HG02642 (cell line): ENCODE results near the gene KCNJ3.
"Not testable (repeated sequence)": the region's sequence is repeated elsewhere in the genome, so short reads cannot be mapped to it uniquely, and the experiment has no call there.

Source experiments
- ATAC-seq: cut with Tn5 transposase; IDR thresholded peaks from one replicate; pipeline ENCODE4 v1.9.1; 2021; ENCODE audit warnings: mild to moderate bottlenecking; ENCODE audit not compliant: unreplicated experiment, poor library complexity

KCNJ3 gene

DNA sequence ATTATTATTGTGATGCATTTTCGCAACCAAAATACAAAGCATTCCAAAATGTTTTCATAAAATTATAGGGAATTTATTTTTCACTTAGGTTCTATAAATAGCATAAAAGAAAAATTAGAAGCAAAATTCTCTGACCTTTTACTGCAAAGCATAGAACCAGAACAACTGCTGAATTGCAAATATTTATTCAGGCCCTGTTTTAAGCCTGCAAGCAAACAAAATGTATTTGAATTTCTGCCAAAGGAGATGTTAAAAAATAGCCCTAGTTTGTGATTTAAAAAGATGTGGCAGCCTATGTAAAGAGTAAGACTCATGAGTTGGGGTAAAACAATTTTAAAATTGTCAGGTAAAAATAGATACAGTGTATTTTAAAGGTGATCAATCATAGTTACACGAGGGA is 138.1 kb downstream of the KCNJ3 start:
- no peak for ATAC-seq

DNA sequence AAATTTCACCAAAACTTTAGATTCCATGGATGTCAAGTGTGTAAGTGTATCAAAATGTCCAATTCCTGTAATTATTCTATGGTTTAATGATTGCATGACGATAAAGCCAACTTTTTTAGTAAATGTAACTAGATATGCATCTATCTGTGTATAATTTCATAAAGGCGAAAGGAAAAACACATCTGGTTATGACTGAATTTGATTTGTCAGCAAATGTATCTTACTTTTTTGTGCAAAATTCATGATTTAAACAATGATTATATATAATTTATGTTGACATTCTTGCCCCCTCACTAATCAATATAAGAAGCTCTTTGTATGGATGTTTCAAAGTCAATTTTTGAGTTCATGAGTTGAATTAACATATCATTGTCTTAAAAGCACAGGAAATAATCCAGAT is 138.5 kb downstream of the KCNJ3 start:
- ATAC-seq: no peak

DNA sequence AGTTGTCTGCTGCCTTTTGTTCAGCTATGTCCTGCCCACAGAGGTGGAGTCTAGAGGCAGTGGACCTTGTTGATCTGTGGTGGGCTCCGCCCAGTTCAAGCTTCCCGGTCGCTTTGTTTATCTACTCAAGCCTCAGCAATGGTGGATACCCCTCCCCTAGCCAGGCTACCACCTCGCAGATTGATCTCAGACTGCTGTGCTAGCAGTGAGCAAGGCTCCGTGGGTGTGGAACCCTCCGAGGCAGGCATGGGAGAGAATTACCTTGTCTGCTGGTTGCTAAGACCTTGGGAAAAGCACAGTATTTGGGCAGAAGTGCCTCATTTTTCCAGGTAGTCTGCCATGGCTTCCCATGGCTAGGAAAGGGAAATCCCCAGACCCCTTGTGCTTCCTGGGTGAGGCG is 146.0 kb downstream of the KCNJ3 start:
- no peak for ATAC-seq

DNA sequence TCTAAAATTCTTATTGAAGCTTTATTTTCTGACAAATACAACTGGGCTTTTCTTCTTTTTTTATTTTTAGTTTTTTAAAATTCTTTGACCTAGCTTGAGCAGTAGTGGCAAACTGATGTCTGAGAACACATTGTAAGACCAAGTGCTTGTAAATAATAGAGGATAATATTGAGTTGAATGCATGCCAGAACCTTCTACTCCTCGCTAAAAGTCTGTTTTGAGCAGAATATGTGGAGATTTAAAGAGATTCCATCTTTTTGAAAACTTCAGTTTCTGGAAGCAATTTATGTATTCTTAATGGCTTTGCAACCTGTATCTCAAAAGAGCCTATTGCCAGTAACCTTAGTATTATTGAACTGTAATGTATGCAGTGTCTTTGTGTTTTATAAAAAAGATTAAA is 148.3 kb downstream of the KCNJ3 start:
- ATAC-seq: no peak

DNA sequence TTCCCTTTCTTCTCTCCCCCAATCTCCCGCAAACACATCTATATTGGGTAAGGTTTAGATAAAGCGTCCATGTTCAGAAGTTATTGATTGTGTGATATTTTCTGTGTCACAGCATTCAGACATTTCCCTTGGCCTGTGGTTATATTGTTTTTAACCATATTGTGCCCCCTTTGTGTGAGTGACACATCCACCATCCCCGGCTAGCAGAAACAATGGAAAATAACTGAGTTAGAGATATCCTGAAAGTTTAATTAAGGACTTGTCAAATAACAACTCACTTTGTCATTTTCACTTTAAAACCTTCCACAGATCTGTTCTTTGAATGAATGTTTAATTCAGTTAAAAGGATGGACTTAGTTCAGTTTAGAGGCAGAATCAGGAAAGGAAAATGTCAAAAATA is 151.0 kb downstream of the KCNJ3 start:
- no peak for ATAC-seq

DNA sequence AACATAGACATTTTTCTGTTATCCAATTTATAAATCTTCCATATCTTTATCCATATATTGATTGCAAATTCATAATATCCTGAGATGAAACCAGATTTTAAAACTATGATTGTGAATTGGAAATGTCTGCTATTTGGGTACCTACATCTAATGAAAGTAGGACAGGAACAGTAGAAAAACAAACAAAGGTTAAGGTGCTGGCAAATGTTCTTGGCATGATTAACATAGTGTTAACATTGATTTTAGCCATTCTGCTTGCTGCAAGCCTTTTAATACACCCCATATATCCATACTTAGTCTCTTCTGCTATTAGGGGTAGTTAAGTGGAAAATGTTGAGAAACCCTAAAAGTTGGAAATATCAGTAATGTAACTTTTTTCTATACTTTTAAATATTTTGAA is 152.0 kb downstream of the KCNJ3 start:
- no peak for ATAC-seq

DNA sequence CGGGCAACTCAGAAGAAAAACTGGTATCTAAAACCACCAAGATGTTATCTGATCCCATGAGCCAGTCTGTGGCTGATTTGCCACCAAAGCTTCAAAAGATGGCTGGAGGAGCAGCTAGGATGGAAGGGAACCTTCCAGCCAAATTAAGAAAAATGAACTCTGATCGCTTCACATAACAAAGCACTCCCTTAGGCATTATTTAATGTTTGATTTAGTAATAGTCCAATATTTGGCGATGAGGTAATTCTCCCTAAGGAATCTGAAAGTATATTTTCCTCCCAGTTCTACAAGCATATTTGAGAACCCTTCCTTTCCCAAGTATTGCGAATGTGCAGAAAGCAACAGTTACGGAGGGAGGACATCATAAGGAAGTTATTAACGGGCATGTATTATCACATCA is 156.6 kb downstream of the KCNJ3 start:
- ATAC-seq: no peak

DNA sequence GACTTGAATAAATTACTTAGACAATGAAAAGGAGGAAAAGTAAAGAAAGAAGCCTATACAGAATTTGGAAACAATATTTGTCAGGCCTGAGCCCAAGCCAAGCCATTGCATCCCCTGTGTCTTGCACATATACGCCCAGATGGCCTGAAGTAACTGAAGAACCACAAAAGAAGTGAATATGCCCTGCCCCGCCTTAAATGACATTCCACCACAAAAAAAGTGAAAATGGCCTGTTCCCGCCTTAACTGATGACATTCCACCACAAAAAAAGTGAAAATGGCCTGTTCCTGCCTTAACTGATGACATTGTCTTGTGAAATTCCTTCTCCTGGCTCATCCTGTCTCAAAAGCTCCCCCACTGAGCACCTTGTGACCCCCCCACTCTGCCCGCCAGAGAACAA is 168.7 kb downstream of the KCNJ3 start:
- ATAC-seq: not testable (repeated sequence)

DNA sequence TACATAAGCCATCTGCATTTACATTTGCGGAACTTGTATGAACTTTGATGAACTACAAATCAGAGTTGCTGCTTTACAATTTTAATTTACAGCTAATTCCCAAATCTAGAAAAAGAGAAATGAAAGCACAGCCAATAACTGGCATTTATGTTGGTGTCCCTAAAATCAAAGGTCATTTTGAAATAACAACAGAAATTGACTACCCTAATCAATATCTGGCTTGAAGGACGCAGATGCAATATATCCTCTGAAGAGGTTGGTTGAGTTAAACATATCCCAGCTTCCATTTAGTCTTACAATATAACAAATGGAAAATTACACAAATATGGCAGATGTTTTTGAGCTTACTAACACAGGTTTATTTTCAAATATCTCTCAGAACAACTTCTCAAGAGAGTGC is 177.5 kb downstream of the KCNJ3 start:
- ATAC-seq: no peak

DNA sequence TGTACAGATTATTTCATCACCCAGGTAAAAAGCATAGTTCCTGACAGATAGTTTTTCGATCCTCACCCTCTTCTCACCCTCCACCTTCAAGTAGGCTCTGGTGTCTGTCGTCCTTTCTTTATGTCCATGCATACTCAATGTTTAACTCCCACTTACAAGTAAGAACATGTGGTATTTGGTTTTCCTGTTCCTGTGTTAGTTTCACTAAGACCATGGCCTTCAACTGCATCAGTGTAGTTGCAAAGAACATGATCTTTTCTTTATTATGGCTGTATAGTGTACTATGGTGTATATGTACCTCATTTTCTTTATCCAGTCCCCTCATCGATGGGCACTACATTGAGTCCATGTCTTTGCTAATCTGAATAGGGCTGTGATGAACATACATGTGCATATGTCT is 184.2 kb downstream of the KCNJ3 start:
- no peak for ATAC-seq

DNA sequence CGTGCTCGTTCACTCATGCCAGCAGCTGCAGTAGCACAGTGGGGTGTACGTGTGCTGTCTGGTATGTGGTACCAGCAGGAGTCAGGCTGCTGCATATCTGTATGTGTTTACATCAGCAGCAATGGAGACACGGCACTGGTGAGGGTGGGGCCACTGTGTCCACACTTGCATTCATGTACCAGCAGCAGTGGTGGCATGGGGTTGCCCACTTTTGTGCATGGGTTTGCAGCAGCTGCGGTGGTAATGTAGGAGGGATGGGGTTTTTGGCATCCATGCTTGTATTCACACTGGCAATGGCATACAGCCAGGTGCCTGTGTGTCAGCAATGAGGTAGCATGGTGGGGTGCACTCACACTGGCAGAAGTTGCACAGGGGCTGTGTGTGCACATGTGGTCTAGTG is 187.8 kb downstream of the KCNJ3 start:
- ATAC-seq: no peak

DNA sequence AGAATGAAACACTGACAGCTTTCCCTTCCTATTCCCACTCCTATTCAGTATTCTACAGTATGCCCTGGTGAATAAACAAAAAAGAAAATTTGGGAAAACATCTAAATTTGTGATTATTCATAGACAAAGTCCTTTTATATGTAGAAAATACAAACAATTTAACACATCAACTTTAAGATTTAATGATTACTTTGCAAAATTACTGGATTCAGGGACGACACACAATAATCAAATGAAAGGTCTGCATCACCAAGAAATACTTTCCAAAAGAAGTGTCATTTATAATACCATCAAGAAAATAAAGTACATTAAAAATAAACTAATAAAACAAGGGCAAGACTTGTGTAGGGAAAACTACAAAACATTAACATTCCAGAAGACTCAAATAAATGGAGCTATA is 199.8 kb downstream of the KCNJ3 start:
- no peak for ATAC-seq

DNA sequence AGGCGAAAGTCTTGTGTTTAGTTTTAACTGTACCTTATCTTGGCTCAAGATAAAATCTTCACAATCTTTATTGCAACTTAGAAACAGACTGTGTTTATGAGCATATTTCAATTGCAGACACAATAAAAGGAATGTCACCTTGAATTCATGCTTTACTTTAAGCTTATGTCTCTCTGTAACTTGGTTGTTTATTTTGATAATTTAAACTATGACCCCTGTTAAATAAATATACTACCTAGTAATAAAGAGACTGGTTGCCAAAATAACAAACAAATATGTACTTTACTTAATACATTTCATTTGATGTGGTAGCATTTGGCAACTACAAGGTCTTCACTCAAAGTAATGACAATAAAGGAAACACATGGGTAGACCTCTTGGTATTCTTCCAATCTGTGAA is 202.6 kb downstream of the KCNJ3 start:
- no peak for ATAC-seq
